Gastroesophageal sphincter (tissue), 3 donors: Measurements from ENCODE around the gene EEF1AKMT1.

Source experiments
- POLR2A ChIP-seq, 2 donors: fragments of 450-650 bp; IDR thresholded peaks; one replicate each; pipeline ENCODE4 v1.6.1; 2017; ENCODE audit warnings: antibody characterized with exemption in 2 of 2, mild to moderate bottlenecking in 2 of 2, moderate library complexity in 1 of 2
- TF ChIP-seq, protein P1 (sequence below), 4 experiments: fragments of 200-600 bp in 2 of 4; fragments of 450-650 bp in 2 of 4; sonication (generic) in 1 of 4; IDR thresholded peaks; one replicate each; pipeline ENCODE4 v1.5.1; 2017 to 2019; ENCODE audit warnings: antibody characterized with exemption in 4 of 4, mild to moderate bottlenecking in 2 of 4, moderate library complexity in 2 of 4

- TF ChIP-seq, protein P1, sequence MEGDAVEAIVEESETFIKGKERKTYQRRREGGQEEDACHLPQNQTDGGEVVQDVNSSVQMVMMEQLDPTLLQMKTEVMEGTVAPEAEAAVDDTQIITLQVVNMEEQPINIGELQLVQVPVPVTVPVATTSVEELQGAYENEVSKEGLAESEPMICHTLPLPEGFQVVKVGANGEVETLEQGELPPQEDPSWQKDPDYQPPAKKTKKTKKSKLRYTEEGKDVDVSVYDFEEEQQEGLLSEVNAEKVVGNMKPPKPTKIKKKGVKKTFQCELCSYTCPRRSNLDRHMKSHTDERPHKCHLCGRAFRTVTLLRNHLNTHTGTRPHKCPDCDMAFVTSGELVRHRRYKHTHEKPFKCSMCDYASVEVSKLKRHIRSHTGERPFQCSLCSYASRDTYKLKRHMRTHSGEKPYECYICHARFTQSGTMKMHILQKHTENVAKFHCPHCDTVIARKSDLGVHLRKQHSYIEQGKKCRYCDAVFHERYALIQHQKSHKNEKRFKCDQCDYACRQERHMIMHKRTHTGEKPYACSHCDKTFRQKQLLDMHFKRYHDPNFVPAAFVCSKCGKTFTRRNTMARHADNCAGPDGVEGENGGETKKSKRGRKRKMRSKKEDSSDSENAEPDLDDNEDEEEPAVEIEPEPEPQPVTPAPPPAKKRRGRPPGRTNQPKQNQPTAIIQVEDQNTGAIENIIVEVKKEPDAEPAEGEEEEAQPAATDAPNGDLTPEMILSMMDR (IDR thresholded peaks at IDR 0.05), result no peak
- TF ChIP-seq POLR2A (IDR thresholded peaks at IDR 0.05), result no peak
These were observed 35.1 kb downstream of the EEF1AKMT1 start for GRCh38 chr13:20738616-20739015.
